ENCODE data around the gene KLHL18. TPM values are rescaled to one million over a fixed set of nuclear protein-coding genes. Genes with fewer than 3 reads are reported as not detected.

KLHL18 gene
- total RNA-seq, 1 experiment from 2014 or later, result 35.4 TPM

GRCh38 chr3:47265725-47266428, 16.9 kb upstream of the KLHL18 start:
- no peaks in the 10 kb centered on the region for H3K27me3 ChIP-seq (ENCODE audit: control insufficient read depth, insufficient read depth, low read length)
- H3K36me3 ChIP-seq (ENCODE audit: control insufficient read depth, insufficient read depth, low read length), result no peaks in the 10 kb centered on the region
- ATAC-seq, result no peak
- H3K4me3 ChIP-seq (ENCODE audit: low read depth in 2 of 2, low read length in 2 of 2), result no peak overlapping the region
- ChIA-PET CTCF (no interaction called here), POLR2A (no interaction called here)
- DNase-seq (ENCODE audit: low read depth, low spot score), result no peak
- intact Hi-C loops (cut with micrococcal nuclease; ENCODE audit: unreplicated experiment) (no loop called here), in situ Hi-C loops (cut with HindIII; ENCODE audit: low pct_unique_long_range_greater_than_20kb, low sequenced_read_pairs) (no loop called here)
- H3K4me1 ChIP-seq (ENCODE audit: control insufficient read depth, insufficient read depth, low read length), result no peaks in the 10 kb centered on the region
- TF ChIP-seq CTCF (IDR thresholded peaks at IDR 0.05), result no peak
- TF ChIP-seq REST (IDR thresholded peaks at IDR 0.05; ENCODE audit: insufficient read depth in 1 of 2, low read depth in 2 of 2, low read length in 1 of 2), result no peak
- TF ChIP-seq POLR2AphosphoS5 (IDR thresholded peaks at IDR 0.05; ENCODE audit: low read depth, low read length), result no peak
- TF ChIP-seq TCF7L2 (IDR thresholded peaks at IDR 0.05; ENCODE audit: low read depth, low read length), result no peak
- no peak for TF ChIP-seq SIN3A (IDR thresholded peaks at IDR 0.05; ENCODE audit: borderline replicate concordance, insufficient read depth, low read depth, low read length)
- no TSS peak for BruUV-seq (replicated peaks)
- no peak overlapping the region for H3K27ac ChIP-seq (ENCODE audit: low read length)
- H3K9me3 ChIP-seq (ENCODE audit: control insufficient read depth, insufficient read depth, low read depth, low read length), result no peaks in the 10 kb centered on the region

GRCh38 chr3:47266709-47267489, 15.8 kb upstream of the KLHL18 start:
- no peak for DNase-seq (ENCODE audit: low read depth, low spot score)

More at GRCh38 chr3:47266709-47267489, 15.8 kb upstream of the KLHL18 start:
- no peaks in the 10 kb centered on the region for H3K9me3 ChIP-seq (ENCODE audit: control insufficient read depth, insufficient read depth, low read depth, low read length)
- H3K36me3 ChIP-seq (ENCODE audit: control insufficient read depth, insufficient read depth, low read length), result no peaks in the 10 kb centered on the region
- TF ChIP-seq SIN3A (IDR thresholded peaks at IDR 0.05; ENCODE audit: borderline replicate concordance, insufficient read depth, low read depth, low read length), result no peak
- TF ChIP-seq POLR2AphosphoS5 (IDR thresholded peaks at IDR 0.05; ENCODE audit: low read depth, low read length), result no peak
- no peak for TF ChIP-seq REST (IDR thresholded peaks at IDR 0.05; ENCODE audit: insufficient read depth in 1 of 2, low read depth in 2 of 2, low read length in 1 of 2)
- TF ChIP-seq CTCF (IDR thresholded peaks at IDR 0.05), result no peak
- TF ChIP-seq TCF7L2 (IDR thresholded peaks at IDR 0.05; ENCODE audit: low read depth, low read length), result no peak
- ATAC-seq, result no peak
- no peaks in the 10 kb centered on the region for H3K27me3 ChIP-seq (ENCODE audit: control insufficient read depth, insufficient read depth, low read length)
- no peak overlapping the region for H3K27ac ChIP-seq (ENCODE audit: low read length)
- no peaks in the 10 kb centered on the region for H3K4me1 ChIP-seq (ENCODE audit: control insufficient read depth, insufficient read depth, low read length)
- ChIA-PET POLR2A (no interaction called here), CTCF (interaction anchor here (0.6 kb wide), 1 partner anchor 66 kb away, joined by 3 read pairs; no protein-coding TSS in a partner anchor)
- intact Hi-C loops (cut with micrococcal nuclease; ENCODE audit: unreplicated experiment), result no loop called here
- in situ Hi-C loops (cut with HindIII; ENCODE audit: low pct_unique_long_range_greater_than_20kb, low sequenced_read_pairs), result no loop called here
- BruUV-seq (replicated peaks), result no TSS peak
- no peak overlapping the region for H3K4me3 ChIP-seq (ENCODE audit: low read depth in 2 of 2, low read length in 2 of 2)
